ENCODE measurements around the gene VASH2.

The VASH2 gene

DNA sequence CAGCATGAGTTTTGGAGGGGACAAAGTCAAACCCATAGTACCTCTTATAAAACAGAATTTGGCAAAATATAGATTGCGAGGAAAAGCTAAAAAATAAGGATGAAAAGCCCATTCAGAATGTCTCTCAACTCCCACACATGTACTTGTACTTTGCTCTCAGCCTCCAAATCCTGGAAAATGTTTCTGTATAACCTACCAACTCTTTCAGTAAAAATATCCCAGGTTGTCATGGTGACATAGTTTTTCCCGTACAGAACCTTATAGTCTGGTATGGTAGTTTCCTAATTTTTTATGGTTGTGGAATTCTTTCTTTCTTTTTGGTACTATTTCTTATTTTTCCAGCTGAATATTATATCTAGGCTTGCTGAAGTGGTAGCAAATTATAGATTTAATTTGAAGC lies 85.2 kb downstream of the VASH2 start:
- DNase-seq (ENCODE audit: low read depth in 2 of 2), result no peak

All from stimulated activated CD4-positive, alpha-beta T cell treated with anti-CD3 and anti-CD28 coated beads, Interleukin-4, amount 100 ng/mL, for 48 hours (primary cell).